Neural crest cell (in vitro differentiated cells): ENCODE measurements around the gene OR2G3. TPM values are rescaled to one million over a fixed set of nuclear protein-coding genes. Genes with fewer than 3 reads are reported as not detected.
A peak's percentile ranks its signal among the peaks of the same experiment; 100 is the strongest.

Source experiments
- DNase-seq: peaks from one replicate; pipeline ENCODE4 v3.0.0; 2021; ENCODE audit warnings: low read depth, mixed read lengths, low spot score
- H3K27ac Mint-ChIP-seq: one replicate; pipeline ENCODE4 v1.8.0; 2021; ENCODE audit warnings: mild to moderate bottlenecking, mixed read lengths; ENCODE audit not compliant: unreplicated experiment
- H3K27me3 Mint-ChIP-seq: 2 replicates; pipeline ENCODE4 v1.8.0; 2021; ENCODE audit warnings: low read depth, mild to moderate bottlenecking, mixed read lengths
- H3K36me3 Mint-ChIP-seq: 2 replicates; pipeline ENCODE4 v1.8.0; 2021; ENCODE audit warnings: low read depth, mild to moderate bottlenecking, mixed read lengths
- H3K4me1 Mint-ChIP-seq: 2 replicates; pipeline ENCODE4 v1.8.0; 2021; ENCODE audit warnings: mixed read lengths
- H3K4me3 Mint-ChIP-seq: one replicate; pipeline ENCODE4 v1.8.0; 2021; ENCODE audit warnings: mild to moderate bottlenecking, mixed read lengths
- H3K9me3 Mint-ChIP-seq: 2 replicates; pipeline ENCODE4 v1.8.0; 2021; ENCODE audit warnings: mixed read lengths
- total RNA-seq: library from RNA; stranded (reverse); gene quantifications from 2 replicates; pipeline ENCODE4 v1.2.1, GENCODE V29; 2021
- TF ChIP-seq, protein P1 (sequence below): fragments of 200-600 bp; sonication (generic); conservative IDR thresholded peaks from 2 replicates; pipeline ENCODE4 v1.5.0; 2021; ENCODE audit warnings: antibody characterized with exemption, mild to moderate bottlenecking

OR2G3 gene
- total RNA-seq, 1 donor from 2014 or later, result not detected

DNA sequence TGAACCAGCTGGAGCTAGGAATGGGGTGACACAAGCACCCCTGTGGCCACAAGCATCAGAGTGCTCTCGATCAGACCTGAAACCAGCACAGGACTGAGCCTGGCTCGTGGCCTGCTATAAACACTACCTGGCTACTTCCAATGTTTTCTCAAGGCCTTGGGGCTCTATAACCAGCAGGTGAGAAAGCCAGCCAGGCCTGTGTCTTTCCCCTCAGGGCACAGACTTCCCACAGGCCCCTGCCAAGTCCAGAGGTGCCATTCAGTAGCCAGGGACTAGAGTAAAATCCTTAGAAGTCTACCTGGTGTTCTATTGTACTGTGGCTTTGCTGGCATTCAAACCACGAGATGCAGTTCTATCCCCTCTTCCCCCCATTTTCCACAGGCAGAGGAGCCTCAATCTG is 22.6 kb downstream of the OR2G3 start:
- no peaks in the 10 kb centered on the region for H3K4me1 Mint-ChIP-seq
- H3K27ac Mint-ChIP-seq, result no peak overlapping the region
- no peak for DNase-seq
- TF ChIP-seq, protein P1, sequence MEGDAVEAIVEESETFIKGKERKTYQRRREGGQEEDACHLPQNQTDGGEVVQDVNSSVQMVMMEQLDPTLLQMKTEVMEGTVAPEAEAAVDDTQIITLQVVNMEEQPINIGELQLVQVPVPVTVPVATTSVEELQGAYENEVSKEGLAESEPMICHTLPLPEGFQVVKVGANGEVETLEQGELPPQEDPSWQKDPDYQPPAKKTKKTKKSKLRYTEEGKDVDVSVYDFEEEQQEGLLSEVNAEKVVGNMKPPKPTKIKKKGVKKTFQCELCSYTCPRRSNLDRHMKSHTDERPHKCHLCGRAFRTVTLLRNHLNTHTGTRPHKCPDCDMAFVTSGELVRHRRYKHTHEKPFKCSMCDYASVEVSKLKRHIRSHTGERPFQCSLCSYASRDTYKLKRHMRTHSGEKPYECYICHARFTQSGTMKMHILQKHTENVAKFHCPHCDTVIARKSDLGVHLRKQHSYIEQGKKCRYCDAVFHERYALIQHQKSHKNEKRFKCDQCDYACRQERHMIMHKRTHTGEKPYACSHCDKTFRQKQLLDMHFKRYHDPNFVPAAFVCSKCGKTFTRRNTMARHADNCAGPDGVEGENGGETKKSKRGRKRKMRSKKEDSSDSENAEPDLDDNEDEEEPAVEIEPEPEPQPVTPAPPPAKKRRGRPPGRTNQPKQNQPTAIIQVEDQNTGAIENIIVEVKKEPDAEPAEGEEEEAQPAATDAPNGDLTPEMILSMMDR, result no peak
- H3K27me3 Mint-ChIP-seq, result peaks cover 22% of the 10 kb centered on the region
- H3K36me3 Mint-ChIP-seq, result no peaks in the 10 kb centered on the region
- no peak overlapping the region for H3K4me3 Mint-ChIP-seq
- peaks cover 17% of the 10 kb centered on the region for H3K9me3 Mint-ChIP-seq

DNA sequence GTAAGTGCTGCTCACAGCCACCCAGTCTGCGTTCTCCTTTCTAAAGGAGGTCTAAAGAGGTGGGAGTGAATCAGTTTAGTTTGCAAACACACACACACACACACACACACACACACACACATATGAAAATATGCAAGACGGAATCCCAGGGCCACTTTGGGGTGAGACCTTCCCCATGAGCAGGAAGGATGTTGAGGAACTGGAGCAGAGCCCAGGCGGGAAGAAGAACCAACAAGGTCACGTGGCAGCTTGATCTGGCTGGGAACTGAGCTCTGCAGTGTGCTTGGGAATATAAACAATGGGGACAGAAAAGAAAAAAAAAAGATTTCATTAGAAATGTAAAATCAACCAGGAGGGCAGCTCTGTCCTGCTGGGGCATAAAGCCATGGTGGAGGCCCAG is 32.6 kb downstream of the OR2G3 start:
- Mint-ChIP-seq H3K27me3 (peaks cover 6% of the 10 kb centered on the region), H3K27ac (no peak overlapping the region), H3K4me1 (peaks cover 14% of the 10 kb centered on the region), H3K4me3 (no peak overlapping the region), H3K36me3 (no peaks in the 10 kb centered on the region), H3K9me3 (peaks cover 9% of the 10 kb centered on the region)
- TF ChIP-seq, protein P1, result no peak
- no peak for DNase-seq

DNA sequence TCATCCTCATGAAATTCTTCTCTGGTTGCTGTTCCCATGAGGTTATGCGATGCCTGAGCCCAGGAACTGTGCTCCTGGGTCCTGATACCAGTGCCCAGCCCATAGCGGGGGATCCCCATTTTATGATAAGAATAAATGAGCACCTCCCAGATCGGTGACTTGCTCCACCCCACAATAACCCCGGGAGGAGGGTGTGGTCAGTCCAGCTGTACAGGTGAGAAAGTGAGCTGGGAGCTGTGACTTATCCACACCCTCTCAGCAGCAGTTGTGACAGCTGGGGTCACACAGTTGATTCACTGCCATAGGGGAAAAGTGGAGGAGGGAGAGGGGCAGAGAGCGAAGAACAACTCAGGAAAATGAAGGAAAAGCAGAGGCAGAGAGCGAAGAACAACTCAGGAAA is 33.4 kb downstream of the OR2G3 start:
- H3K36me3 Mint-ChIP-seq, result no peaks in the 10 kb centered on the region

GRCh38 chr1:247639381-247639981 is 34.1 kb downstream of the OR2G3 start:
- Mint-ChIP-seq H3K9me3 (peaks cover 5% of the 10 kb centered on the region), H3K36me3 (no peaks in the 10 kb centered on the region), H3K4me3 (peak overlapping the region; percentile 56), H3K27ac (no peak overlapping the region), H3K27me3 (no peaks in the 10 kb centered on the region), H3K4me1 (peaks cover 14% of the 10 kb centered on the region)
- DNase-seq, result peak; percentile 69
- TF ChIP-seq, protein P1, result no peak

More for the DNA sequence above, 33.4 kb downstream of the OR2G3 start:
- TF ChIP-seq, protein P1, result no peak
- Mint-ChIP-seq H3K27me3 (peaks cover 6% of the 10 kb centered on the region), H3K4me3 (peak overlapping the region; percentile 56), H3K9me3 (peaks cover 7% of the 10 kb centered on the region), H3K27ac (no peak overlapping the region), H3K4me1 (peaks cover 14% of the 10 kb centered on the region)
- no peak for DNase-seq

DNA sequence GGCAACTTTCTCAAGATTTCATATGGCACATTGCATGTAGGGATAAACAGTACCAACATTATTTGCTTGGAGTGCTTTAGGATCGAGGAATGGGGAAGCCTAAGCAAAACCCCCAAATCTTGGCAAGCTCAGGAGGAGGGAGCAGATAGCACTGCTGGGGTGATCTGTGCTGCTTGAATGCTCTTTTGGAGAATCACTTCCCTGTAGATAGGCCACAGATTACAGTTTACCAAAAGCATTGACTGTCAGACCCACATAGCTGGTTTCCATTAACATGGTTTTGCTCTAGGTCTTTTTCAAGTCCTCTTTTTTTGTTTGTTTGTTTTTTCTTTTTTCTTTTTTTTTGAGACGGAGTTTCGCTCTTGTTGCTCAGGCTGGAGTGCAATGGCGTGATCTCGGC is 37.4 kb downstream of the OR2G3 start:
- Mint-ChIP-seq H3K4me3 (no peak overlapping the region), H3K27ac (no peak overlapping the region), H3K27me3 (no peaks in the 10 kb centered on the region), H3K4me1 (peaks cover 21% of the 10 kb centered on the region), H3K9me3 (peaks cover 5% of the 10 kb centered on the region), H3K36me3 (no peaks in the 10 kb centered on the region)
- TF ChIP-seq, protein P1, result no peak
- DNase-seq, result no peak
